Iris pigment epithelial cell (primary cell): Measurements from ENCODE around the gene TSPAN2.
"Not testable (repeated sequence)": the region's sequence is repeated elsewhere in the genome, so short reads cannot be mapped to it uniquely, and the experiment has no call there.

Experiments
- DNase-seq: peaks from one replicate; pipeline ENCODE4 v3.0.0-alpha.2; 2011; ENCODE audit warnings: low read depth

TSPAN2 gene

DNA sequence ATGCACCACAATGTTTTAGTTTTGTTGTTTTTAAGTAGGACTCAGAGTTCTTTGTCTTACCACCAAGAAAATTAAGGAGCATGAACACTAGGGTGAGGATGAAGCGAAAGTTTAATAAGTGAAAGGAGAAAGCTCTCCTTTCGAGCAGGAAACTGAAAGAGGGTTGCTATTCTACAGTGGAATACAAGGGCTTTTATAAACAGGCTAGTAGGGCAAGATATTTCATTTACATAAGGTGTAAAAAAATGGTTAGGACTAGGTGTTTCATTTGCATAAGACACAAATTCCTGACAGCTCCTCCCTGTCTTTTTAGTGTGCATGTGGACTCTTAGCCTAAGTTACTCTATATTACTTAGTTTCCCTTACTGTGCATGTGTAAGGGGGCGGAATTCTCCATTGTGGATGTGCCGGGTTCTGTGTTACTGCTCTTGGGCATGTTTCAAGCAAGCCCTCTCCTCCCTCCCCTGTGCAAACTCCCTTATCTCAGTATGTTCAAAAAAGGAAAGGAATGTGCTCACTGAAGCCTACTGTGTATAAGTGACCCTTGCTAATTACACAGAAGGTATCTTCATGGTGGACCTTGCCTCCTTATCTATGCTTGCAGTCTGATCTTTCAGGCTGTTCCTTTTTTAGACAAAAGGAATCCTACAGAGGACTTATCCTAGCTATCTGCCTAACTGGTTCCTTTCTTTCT, 52.3 kb downstream of the TSPAN2 start:
- DNase-seq: no peak

GRCh38 chr1:115035652-115036051, 53.7 kb downstream of the TSPAN2 start:
- DNase-seq: no peak

DNA sequence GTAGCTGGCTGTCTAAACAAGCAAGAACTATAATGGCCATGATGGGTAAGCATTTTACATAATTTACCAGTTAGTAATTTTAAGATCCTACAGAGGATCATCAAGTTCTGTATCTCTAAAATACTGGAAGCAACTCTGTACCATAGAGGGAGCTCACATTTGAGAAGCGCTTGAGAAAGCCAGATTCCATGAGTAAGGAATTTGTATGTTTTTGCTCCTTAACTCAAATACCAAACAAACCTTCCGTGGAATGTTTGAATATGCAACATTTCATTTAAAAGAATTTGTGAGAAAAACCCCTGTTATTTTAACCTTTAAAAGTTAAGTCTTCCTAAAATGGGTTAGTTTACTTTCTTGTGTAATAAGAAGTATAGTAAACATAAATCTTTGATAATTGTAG, 57.7 kb downstream of the TSPAN2 start:
- DNase-seq: no peak

- no peak for DNase-seq
These were observed 59.8 kb downstream of the TSPAN2 start, which contains the start of gene TSHB for GRCh38 chr1:115029526-115029925. TSHB (plus strand) TSS chr1:115029826; CDS start chr1:115033363, 3,537 bp downstream.

DNA sequence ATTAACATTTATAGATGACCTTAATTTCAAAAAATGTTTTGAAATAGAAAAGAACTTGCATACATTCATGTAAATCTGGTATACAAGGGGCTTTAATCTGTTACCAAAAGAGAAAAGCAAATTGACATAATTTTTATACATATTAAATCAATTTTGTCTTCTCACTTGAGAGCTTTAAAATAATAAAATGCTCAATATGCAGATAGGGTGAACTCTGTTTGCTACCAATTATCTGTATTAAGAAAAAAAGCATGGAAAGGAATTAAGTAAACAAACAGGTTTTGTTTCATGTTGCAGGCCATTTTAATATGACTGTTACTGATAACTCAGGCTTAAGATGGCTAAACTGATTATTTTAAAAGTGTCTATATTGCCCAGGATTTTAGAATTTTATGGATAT, 65.7 kb downstream of the TSPAN2 start:
- no peak for DNase-seq

DNA sequence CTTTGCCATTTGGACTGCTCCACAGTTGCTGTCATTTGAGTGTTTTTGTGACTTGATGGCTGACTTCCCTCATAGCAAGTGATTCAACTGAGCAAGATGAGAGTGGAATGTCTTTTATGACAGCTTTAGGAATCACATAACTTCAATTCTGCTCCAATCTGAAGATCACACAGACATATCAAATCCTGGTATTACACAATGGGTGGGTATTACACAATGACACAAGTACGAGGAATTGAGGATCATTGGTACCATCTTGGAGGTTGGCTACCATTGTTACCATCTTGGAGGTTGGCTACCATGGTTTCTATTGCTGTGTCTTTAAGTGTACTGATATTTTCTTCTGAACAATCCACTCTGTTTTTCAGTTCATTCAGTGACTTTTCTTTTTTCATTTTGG, 68.2 kb downstream of the TSPAN2 start:
- DNase-seq: no peak

GRCh38 chr1:115019549-115019948, 69.8 kb downstream of the TSPAN2 start:
- DNase-seq: not testable (repeated sequence)

- DNase-seq: no peak
These were observed 75.5 kb downstream of the TSPAN2 start for GRCh38 chr1:115013792-115014191.

DNA sequence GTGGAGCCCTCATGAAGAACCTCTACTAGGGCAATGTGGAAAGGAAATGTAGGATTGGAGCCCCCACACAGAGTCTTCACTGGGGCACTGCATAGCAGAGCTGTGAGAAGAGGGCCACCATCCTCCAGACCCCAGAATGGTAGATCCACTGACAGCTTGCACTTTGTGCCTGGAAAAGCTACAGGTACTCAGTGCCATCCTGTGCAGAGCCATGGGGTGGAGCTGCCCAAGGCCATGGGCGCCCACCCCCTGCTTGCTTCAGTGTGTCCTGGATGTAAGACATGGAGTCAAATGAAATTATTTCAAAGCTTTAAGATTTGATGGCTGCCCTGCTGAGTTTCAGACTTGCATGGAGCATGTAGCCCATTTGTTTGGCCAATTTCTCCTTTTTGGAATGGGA, 76.9 kb downstream of the TSPAN2 start:
- DNase-seq: no peak

GRCh38 chr1:115012006-115012405, 77.3 kb downstream of the TSPAN2 start:
- DNase-seq: no peak

- no peak for DNase-seq
These were observed 83.1 kb downstream of the TSPAN2 start for GRCh38 chr1:115006191-115006590.
